SH-SY5Y (cell line): ENCODE results near the gene NELFCD.
A peak's percentile ranks its signal among the peaks of the same experiment; 100 is the strongest.

Experiments used
- GATA2 ChIP-seq: IDR thresholded peaks from 2 replicates; pipeline ENCODE4 v1.6.1; 2011; ENCODE audit warnings: mild to moderate bottlenecking, low read depth, low read length
- GATA3 ChIP-seq: IDR thresholded peaks from 2 replicates; pipeline ENCODE4 v1.6.1; 2011; ENCODE audit warnings: low read depth, mild to moderate bottlenecking, low read length, moderate library complexity

The NELFCD gene

DNA sequence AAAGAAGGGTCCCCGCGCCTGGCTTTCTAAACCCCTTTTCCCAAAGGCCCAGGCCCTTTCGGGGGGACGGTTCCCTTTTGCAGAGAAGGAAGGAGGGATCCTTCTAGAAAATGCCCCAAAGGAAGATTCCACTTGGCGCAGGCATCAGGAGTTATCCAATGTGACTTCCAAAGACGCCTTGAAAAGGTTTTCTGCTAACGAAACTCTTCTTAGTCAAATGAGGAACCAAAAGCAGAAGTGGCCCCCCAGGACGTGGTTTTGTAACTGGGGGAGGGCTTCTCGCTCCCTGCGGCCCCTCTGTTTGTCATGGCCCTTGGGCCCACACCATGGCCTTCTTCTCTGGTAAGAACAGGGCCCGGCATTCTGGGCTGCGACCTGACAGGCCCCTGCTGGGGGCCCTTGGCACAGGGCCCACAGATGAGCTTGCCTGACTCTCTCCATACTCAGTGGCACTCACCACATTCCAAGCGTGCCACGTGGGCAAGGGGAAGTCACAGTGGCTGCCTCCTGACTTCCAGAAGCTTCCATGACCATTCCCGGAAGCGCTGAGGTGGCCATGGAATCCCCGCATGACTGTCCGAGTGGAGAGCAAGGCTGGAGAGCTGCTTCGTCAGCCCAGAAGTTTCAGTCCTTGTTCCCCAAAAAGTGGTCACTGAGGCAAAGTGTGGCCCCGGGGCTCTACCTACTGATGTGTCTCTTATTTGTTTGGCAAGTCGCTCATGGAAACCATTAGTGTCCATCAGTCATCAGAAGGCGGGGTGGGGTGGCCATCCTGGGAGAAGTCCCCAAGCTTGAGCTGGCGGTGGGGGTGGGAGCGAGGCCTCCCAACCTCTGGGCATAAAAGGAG, 26.8 kb downstream of the NELFCD start:
- no peak for TF ChIP-seq GATA3
- TF ChIP-seq GATA2, result no peak

DNA sequence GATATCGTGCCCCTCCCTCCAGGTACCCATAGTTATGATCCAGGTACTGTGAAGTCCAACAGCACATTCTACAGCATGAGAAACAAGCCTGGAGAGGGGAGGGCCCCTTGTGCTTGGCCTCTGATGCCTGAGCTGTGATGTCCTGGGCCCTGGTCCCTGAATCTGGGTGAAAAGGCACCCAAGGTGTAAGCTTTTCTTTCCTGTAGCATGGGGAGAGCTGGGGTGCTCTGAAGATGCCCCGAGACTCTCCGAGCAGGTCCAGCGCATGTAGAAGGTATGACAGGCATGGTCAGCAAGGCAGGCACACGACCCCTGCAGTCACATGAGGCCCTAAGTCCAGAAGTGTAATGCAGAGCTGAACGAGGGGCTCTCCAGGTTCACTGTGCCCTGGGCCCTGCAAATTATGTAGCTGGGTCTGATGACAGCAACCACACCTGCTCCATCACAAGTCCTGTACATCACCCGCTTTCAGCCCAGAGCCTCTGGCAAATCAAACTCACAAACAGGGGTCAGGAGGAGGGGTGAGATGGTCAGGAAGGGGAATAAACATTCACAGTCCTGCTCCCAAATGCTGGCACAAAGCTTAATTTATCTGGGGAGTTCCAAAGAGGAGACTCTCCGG, 27.8 kb downstream of the NELFCD start:
- TF ChIP-seq GATA3, result no peak
- no peak for TF ChIP-seq GATA2

DNA sequence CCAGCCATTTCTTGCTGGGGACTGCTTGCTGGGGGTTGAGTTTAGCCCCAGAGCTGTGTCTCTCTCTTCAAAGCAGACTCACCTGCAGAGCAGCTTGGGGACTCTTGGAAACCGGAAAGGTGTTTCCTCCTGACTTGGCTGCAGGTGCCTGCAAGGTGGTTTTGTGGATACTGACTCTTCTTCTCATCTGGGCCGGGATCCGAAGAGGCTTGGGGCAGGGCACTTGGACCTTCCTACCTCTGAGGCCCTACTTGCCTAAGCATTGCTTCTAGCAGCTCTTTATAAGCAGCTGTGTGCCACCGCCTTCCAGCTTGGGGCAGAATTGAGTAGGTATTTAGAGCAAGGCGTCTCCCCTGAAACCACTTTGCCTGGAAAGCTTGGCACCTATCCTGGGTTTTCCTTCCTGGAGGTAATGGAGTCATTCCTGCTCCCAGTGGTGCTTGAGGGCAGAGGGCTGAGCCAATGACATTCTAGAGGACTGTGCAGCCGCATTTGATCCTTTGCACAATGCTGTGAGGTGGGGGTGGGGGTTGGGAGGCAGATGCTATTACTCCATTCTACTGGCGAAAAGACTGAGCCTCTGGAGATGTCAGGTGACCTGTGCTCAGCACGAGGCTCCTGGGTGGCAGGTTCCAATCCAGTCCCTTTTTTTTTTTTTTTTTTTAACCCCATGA, 29.4 kb downstream of the NELFCD start:
- TF ChIP-seq GATA2 (no peak), GATA3 (no peak)

DNA sequence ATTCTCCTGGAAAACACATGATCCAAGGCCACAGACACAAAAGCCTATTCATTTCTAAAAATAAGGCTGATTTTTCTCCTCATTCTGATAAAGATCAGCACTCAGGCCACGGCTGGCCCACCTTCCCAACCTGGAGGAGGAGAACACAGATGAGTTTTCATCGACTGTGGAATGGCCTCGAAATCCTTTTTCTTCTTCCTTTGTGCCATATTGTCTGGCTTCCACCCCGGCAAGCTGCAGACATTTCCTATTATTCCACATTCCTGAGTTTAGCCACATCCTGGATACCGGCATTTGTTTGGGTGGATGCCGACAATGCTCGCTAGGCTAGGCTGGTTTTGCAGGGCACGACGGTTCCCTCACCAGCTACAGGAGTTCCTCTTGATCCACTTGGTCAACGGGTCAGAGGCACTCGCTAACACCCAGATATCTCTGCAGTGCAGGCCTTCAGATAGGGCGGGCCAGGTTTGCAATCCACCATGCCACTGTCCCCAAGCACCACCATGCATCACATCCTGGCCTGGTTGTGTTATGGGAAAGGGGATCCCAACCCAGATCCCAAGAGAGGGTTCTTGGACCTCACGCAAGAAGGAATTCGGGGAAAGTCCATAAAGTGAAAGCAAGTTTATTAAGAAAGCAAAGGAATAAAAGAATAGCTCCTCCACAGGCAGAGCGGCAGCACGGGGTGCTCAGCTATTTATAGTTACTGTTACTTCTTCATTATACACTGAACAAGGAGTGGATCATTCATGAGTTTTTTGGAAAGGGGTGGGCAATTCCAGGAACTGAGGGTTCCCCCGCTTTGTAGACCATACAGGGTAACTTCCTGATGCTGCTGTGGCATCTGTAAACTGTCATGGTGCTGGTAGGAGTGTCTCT, 30.2 kb downstream of the NELFCD start:
- TF ChIP-seq GATA2, result no peak
- no peak for TF ChIP-seq GATA3

DNA sequence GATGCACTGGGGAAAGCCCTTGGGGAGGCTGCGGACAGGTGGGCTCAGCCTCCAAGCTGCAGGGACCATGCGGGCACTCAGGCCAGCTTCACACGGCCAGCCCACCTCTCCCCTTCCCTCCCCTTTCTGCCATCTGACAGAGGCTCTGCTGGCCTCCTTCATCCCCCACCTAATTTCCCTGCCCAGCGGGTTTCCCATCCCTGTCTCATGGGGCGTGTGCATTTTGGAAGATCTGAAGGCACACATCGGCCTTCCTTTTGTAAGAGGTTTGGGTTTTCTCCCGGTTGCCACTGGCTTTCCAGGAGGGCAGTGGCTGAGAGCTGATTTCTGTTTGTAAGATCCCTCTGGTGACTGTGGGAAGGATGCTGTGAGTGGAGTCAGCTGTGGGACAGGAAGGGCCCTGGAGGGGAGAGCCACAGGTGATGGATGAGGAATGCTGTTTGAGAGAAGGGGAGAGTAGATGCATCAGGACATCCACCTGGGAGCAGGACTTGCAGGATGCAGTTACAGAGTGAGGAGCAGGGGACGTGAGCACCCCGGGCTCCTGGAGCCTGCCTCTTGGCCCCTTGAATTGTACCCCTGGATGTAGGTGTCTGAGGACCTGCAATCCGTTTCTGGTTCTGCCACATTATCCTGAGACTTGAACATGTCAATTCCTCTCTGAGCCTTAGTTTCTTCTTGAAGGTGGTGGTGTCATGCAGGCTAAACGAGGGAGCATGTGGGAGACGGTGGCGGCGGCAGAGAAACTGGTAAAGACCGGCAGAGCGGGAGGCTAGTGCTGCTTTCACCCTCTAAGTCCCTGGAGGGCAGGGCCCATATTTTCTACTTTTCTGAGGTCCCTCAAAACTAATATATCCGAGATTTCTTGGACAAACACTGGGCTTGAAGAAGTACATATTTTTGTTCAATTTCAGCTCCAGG, 32.2 kb downstream of the NELFCD start:
- TF ChIP-seq GATA2 (no peak), GATA3 (no peak)

DNA sequence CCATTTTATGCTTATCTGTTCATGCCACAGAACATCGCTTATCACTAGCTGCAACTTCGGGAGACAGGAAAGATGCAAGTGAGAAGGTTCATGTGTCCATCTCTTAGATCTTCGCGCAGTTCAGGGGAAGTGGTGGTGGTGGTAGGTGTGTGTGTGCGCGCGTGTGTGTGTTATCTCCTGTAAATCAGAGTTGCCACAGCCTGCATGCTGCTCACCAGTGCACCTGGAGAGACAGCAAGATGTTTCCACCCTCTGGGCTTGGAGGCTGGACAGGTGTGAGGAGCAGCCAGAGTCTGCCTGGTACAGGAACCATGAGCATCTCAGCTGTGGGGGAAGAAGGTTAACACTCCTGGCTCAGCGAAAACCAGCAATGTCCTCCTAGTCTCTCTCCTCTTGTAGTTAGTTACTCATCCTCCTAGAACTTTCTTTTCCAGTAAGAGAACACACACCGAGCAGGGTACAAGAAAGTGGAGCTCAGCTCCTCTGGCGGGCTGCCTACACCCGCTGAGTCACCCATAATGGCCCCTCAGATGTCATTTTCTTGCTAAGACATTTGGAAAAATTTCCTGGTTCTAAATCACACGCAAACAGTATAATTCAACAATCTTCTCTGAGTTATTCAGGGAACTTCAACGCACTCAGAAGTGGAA, 33.0 kb downstream of the NELFCD start:
- no peak for TF ChIP-seq GATA2
- no peak for TF ChIP-seq GATA3

DNA sequence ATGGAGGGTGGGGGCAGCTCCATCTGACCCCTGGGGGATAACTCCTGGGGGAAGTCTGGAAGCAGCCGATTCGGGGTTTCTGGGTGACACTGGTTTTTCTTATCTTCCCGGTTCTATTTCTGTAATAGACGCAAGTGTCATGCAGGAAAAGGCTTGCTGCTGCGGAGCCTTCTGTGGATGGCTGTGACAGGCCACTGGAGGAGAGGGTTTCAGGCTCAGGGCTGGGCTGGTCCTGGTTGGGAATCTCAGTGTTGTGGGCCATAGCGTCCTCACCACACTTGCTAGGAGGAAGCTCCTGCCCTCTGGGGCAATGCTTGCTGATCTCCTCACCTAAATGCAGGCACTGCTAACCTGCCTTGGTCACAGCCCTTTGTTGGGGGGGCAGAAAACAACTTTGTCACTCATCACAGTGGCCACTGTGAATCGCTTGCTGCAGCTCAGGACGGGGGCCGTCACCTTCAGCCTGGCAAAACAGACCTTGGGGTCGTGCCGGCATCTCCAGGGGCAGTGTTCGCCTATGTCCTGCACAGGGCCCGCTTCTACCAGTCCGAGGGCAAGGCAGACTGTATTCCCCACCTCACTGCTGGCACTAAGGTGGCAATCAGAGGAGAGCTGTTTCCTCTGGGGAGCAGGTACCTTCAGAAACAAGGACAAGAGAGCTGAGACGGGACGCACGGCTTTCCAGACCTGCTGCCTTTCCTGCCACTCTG, 33.8 kb downstream of the NELFCD start:
- no peak for TF ChIP-seq GATA2
- TF ChIP-seq GATA3, result no peak

DNA sequence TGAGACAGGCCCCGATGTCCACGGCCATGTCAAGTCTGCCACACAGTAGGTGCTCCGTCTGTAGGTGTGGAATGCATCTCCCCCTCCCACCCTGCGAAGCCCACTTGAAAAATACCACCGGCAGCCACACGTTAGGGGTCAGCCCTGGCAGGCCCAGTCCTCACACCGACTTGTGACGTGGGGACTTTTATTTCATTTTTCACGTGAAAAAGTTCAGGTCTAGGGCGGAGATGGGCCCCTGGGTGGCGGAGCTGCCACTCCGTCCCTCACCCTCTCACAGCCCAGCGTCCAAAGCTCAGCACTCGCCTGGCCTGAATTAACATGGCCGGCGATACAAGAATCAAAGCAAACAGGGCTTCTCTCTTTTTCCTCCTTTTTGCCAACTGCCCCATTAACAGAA, 34.4 kb downstream of the NELFCD start:
- TF ChIP-seq GATA2 (no peak), GATA3 (no peak)

DNA sequence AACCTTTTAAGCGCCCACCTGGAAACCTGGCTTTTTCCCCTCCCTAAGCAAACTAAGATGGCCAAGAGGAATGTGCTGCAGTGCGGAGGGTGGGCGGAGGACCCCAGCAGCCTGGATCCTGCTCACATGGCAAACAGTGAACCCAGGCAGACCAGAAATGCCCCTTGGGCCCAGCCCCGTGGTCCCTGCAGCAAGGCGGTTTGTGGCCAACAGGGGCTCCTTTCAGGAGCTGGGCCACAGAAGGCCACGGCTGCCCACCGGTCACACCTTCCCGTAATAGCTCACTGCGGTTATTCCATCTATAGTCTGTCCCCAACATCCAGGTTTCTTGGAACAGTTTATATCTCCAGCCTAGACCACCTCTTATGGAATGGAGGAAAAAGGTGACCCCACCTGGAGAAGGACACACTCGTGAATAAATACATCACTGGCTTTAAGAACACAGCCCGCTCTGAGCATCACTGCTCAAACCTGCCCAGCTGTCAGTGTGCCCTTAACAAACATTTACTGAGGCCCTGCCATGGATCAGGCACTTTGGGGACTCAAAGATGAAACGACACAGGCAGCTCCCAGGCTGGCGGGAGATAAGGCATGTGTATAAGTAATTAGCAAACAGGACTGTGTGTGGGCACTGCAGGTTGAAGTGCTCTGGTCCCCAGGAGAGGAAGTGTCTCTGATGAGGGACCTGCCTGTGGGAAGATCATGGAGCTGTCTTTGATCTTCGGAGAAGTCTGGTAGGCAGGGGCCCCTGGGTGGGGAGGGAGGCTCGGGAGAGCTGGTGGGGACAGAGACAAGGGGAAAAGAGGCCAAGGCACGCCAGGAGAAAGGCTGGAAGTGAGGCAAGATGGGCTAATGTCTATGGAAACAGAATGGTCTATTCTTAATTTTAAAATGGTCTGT, 35.0 kb downstream of the NELFCD start:
- TF ChIP-seq GATA2 (peak; percentile 62), GATA3 (no peak)

DNA sequence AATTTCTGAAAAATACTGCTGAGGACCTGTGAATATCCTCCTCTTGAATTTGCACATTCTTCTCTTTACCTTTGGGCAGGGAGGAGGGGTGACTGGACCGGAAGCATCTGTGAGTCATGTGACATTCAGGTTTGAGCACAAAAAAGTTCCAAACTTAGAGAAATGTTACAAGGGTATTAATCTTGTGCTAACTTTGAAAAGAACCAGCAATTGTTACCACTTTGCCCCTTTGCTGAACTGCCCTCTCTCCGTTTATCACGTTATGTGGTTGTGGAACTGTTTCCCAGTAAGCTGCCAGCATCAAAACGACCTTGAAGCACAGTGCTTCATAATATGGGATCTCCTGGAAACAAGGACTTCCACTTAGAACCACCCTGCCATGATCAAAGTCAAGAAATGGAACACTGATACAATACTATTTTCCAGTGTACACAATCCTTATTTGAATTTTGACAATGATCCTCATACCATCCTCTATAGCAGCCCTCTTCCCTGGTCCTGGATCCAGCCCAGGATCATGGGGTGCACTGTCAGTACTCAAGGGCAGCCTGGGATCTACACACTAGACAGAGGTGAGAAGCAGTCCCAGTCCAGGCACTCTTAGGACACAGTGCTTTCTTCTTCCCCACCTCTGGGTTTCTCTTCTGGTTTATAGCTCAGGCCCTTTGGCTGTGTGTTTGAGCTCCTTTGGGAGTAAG, 35.9 kb downstream of the NELFCD start:
- no peak for TF ChIP-seq GATA3
- no peak for TF ChIP-seq GATA2
